GM23248 (cell line): ENCODE results near the gene SMTN. TPM values are rescaled to one million over a fixed set of nuclear protein-coding genes. Genes with fewer than 3 reads are reported as not detected.
"Not testable (repeated sequence)": the region's sequence is repeated elsewhere in the genome, so short reads cannot be mapped to it uniquely, and the experiment has no call there.

Source experiments
- DNase-seq: peaks from one replicate; pipeline ENCODE4 v3.0.0-alpha.2; 2015
- H2AFZ ChIP-seq: fragments of 200-600 bp; sonication (generic); 2 replicates; pipeline ENCODE4 v1.6.1; 2016; ENCODE audit warnings: antibody characterized with exemption
- H3F3A ChIP-seq: fragments of 200-600 bp; sonication (generic); 2 replicates; pipeline ENCODE4 v1.6.1; 2016; ENCODE audit warnings: mild to moderate bottlenecking, antibody characterized with exemption, mixed run types; ENCODE audit not compliant: insufficient read depth
- H3K27ac ChIP-seq: fragments of 200-600 bp; sonication (generic); 2 replicates; pipeline ENCODE4 v1.5.1; 2016; ENCODE audit warnings: mild to moderate bottlenecking
- H3K27me3 ChIP-seq: fragments of 200-600 bp; sonication (generic); replicated peaks from 2 replicates; pipeline ENCODE4 v1.6.1; 2016; ENCODE audit warnings: mild to moderate bottlenecking; ENCODE audit not compliant: insufficient read depth
- H3K36me3 ChIP-seq: fragments of 200-600 bp; sonication (generic); 2 replicates; pipeline ENCODE4 v1.6.1; 2016; ENCODE audit warnings: low read depth, mild to moderate bottlenecking
- H3K4me1 ChIP-seq: fragments of 200-600 bp; sonication (generic); 2 replicates; pipeline ENCODE4 v1.6.1; 2016; ENCODE audit warnings: mild to moderate bottlenecking; ENCODE audit not compliant: insufficient read depth
- H3K4me2 ChIP-seq: fragments of 200-600 bp; sonication (generic); one replicate; pipeline ENCODE4 v1.6.1; 2016; ENCODE audit warnings: mild to moderate bottlenecking; ENCODE audit not compliant: unreplicated experiment
- H3K4me3 ChIP-seq: fragments of 200-600 bp; sonication (generic); 2 replicates; pipeline ENCODE4 v1.5.1; 2016; ENCODE audit warnings: mild to moderate bottlenecking
- H3K79me2 ChIP-seq: fragments of 200-600 bp; sonication (generic); 2 replicates; pipeline ENCODE4 v1.6.1; 2016; ENCODE audit warnings: mild to moderate bottlenecking; ENCODE audit not compliant: insufficient read depth
- H3K9ac ChIP-seq: fragments of 200-600 bp; sonication (generic); 2 replicates; pipeline ENCODE4 v1.6.1; 2016; ENCODE audit warnings: mild to moderate bottlenecking
- H3K9me2 ChIP-seq: fragments of 200-600 bp; sonication (generic); 2 replicates; pipeline ENCODE4 v1.6.1; 2016; ENCODE audit warnings: mixed run types, mild to moderate bottlenecking, moderate library complexity; ENCODE audit not compliant: insufficient read depth
- H3K9me3 ChIP-seq: fragments of 200-600 bp; sonication (generic); one replicate; pipeline ENCODE4 v1.6.1; 2017; ENCODE audit warnings: low read depth
- H4K20me1 ChIP-seq: fragments of 200-600 bp; sonication (generic); 2 replicates; pipeline ENCODE4 v1.6.0; 2016; ENCODE audit not compliant: insufficient read depth
- EZH2 ChIP-seq: fragments of 200-600 bp; sonication (generic); IDR thresholded peaks from 2 replicates; pipeline ENCODE4 v1.6.1; 2018; ENCODE audit warnings: antibody characterized with exemption, mild to moderate bottlenecking; ENCODE audit not compliant: insufficient read depth, poor library complexity, severe bottlenecking
- EZH2phosphoT487 ChIP-seq: fragments of 200-600 bp; sonication (generic); IDR thresholded peaks from 2 replicates; pipeline ENCODE4 v1.6.1; 2018; ENCODE audit warnings: antibody characterized with exemption, moderate library complexity, mild to moderate bottlenecking, low read depth; ENCODE audit not compliant: insufficient read depth
- whole genome bisulfite sequencing, 2 experiments: methylation state at CpG; one replicate each; pipeline ENCODE4 v1.1.6; 2015 to 2017; ENCODE audit warnings: low lambda C conversion rate in 2 of 2, low coverage in 1 of 2; ENCODE audit errors: missing lambda C conversion rate in 2 of 2; 5-methylcytosine and 5-hydroxymethylcytosine counted together
- in situ Hi-C: fragments of 300-500 bp; cut with MboI; formaldehyde crosslinking; loops from 2 replicates; pipeline ENCODE4 v1.15.0; 2020
- polyA plus RNA-seq: library from polyadenylated mRNA; unstranded; fragments of >200 nt; fragmentation: Nextera tagmentation; extraction: Ambion mirVana; gene quantifications from 2 replicates; pipeline ENCODE4 v1.2.1, GENCODE V29; 2016
- total RNA-seq: library from RNA; depleted of rRNA; stranded (reverse); fragments of >200 nt; shearing (Covaris generic); gene quantifications from 2 replicates; pipeline ENCODE4 v1.2.3, GENCODE V29; 2014

The SMTN gene
- total and polyA plus RNA-seq, 2 experiments from 2014 or later: 96.7 to 160 TPM

DNA sequence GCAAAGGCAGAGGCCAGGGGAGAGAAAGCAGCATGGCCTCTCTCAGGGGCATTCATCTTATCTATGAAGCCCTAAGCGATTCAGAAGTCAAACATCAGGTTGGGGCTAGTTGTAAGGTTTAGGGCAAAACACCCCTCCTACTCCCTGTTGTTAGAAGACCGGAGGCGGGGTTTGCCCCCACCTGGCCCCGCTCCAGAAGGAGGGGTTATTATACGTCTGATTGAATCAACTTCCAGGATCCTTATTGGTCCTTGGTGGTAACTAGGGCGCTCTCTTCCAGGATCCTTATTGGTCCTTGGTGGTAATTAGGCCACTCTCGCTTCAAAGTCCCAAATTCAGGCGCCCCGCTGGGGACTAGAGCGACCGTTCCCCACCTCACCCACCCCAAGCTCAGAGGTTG, 12.1 kb upstream of the SMTN start:
- Histone ChIP-seq H3F3A (no peaks in the 10 kb centered on the region), H3K79me2 (no peaks in the 10 kb centered on the region), H3K4me2 (no peak overlapping the region), H3K4me3 (no peak overlapping the region), H4K20me1 (no peaks in the 10 kb centered on the region), H2AFZ (no peak overlapping the region), H3K9me3 (no peaks in the 10 kb centered on the region), H3K27ac (no peak overlapping the region), H3K9ac (no peak overlapping the region), H3K36me3 (no peaks in the 10 kb centered on the region), H3K9me2 (no peaks in the 10 kb centered on the region), H3K4me1 (no peaks in the 10 kb centered on the region), H3K27me3 (no peaks in the 10 kb centered on the region)
- DNase-seq: no peak
- no peak for TF ChIP-seq EZH2phosphoT487
- no peak for TF ChIP-seq EZH2
- in situ Hi-C loops: no loop called here
- 69 to 73% methylated on average over 11 of the region's 11 CpGs for WGBS, 2 experiments

DNA sequence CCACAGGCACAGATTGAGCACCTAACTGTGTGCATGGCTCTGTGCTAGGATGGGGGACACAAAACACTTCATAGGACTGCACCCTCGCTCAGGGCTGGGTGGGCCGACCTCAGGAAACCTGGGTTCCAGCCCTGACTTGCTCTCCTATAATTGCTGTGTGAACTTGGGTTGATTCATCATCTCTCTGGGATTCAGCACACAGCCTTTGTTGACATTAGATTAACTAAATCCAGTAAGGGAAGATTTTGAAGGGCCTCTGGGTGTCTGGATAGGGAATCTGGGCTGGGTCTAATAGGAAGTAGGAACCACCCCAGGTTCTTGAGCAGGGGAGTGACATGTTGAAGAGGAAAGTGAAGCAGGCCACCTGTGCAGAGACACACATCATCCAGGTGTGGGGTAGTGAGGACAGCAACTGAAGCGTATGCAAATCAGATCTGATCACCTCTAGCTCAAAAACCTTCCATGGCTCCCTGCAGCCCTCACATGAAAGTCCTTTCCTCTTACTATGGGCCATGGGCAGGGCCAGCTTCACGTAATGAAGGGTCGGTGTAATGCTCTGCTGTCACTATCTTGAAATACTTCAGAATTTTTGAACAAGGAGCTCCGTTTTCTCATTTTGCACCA, 11.3 kb upstream of the SMTN start:
- H3K36me3 ChIP-seq, H4K20me1 ChIP-seq, H3K79me2 ChIP-seq, H3K27ac ChIP-seq, H3K4me1 ChIP-seq, in situ Hi-C loops, H3K4me2 ChIP-seq, H3K27me3 ChIP-seq, H3K9me3 ChIP-seq, H2AFZ ChIP-seq, H3F3A ChIP-seq, DNase-seq, H3K4me3 ChIP-seq, H3K9me2 ChIP-seq, H3K9ac ChIP-seq: not testable (repeated sequence)
- WGBS, 2 experiments: 83 to 84% methylated on average over 5 to 6 of the region's 6 CpGs

DNA sequence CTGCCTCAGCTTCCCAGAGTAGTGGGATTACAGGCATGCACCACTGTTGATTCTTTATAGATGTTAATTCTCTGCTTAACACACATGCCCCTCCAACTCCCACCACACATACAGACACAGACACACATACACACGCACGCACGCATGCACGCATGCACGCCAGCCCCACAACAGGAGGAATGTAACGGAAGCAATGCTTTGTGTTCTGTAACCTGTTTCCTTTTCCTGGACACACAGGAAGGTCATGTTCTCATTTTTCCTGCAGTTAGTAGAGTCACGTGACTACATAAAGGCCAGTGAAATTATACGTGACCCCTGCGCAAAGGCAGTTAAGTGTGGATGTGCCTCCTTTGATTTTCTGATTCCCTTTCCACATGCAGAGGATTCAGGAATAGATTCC, 8.0 kb upstream of the SMTN start:
- DNase-seq, H3K36me3 ChIP-seq, H3K9me3 ChIP-seq, H3K79me2 ChIP-seq, in situ Hi-C loops, H3K4me3 ChIP-seq, H3K9me2 ChIP-seq, H3K27me3 ChIP-seq, H4K20me1 ChIP-seq, H3K9ac ChIP-seq, H3K4me2 ChIP-seq, H3F3A ChIP-seq, H3K4me1 ChIP-seq, H3K27ac ChIP-seq, H2AFZ ChIP-seq: not testable (repeated sequence)
- 89 to 91% methylated on average over 9 of the region's 9 CpGs for WGBS, 2 experiments

DNA sequence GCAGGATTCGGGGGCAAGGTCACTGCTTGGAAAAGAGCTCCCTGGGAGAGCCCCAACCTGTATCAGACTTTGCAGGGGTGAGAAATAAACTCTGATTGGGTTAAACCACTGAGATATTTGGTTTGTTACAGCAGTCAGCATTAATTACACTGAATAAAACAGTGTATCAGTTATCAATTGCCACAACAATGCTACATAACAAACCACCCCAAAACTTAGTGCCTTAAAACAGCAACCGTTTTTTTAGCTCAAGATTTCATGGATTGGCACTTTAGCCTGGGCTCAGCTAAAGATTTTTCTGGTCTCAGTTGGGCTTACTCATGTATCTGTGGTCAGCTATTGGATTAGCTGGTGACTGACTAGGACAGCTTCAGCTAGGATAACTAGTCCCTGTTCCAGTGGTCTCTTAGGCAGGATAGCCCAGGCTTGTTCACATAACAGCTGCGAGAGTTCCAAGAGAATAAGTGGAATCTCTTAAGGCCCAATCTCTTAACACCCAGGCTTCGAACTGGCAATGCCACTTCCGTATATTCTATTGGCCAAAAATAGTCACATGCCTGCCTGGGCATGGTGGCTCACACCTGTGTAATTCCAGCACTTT, 7.5 kb upstream of the SMTN start:
- H3K4me3 ChIP-seq, in situ Hi-C loops, H4K20me1 ChIP-seq, H3K9me2 ChIP-seq, H3K9ac ChIP-seq, H3K27ac ChIP-seq, H3F3A ChIP-seq, H3K79me2 ChIP-seq, H3K4me2 ChIP-seq, DNase-seq, H3K27me3 ChIP-seq, H2AFZ ChIP-seq, H3K36me3 ChIP-seq, H3K4me1 ChIP-seq, H3K9me3 ChIP-seq: not testable (repeated sequence)
- 69 to 74% methylated on average over 5 of the region's 5 CpGs for WGBS, 2 experiments

DNA sequence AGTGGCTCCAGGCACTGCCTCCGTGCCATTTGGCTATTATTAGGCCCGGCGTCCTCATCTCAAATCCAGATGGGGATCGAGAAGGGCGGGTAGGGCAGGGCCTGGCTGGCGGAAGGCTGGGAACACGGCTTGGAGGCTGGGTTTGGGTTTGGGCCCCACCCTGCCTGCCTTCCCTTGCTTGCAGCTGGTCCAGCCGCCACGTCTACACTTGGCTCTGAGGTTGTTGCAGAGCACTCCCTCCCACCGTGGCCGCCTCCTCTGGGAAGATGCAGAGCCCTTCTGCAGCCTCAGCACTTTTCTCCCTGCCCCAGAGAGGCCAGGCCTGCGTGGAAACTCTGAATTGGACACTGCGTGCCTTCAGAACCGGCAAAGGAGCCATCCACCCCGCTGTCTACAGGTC, 5.2 kb upstream of the SMTN start:
- peaks cover 11% of the 10 kb centered on the region for H3K4me1 ChIP-seq
- H3K9me3 ChIP-seq: no peaks in the 10 kb centered on the region
- WGBS, 2 experiments: 5 to 11% methylated on average over 13 to 15 of the region's 15 CpGs
- no peaks in the 10 kb centered on the region for H3K36me3 ChIP-seq
- no peaks in the 10 kb centered on the region for H3F3A ChIP-seq
- peak overlapping the region; percentile 88 for H3K27ac ChIP-seq
- peak overlapping the region; percentile 92 for H3K9ac ChIP-seq
- no peaks in the 10 kb centered on the region for H3K9me2 ChIP-seq
- H3K27me3 ChIP-seq: no peaks in the 10 kb centered on the region
- TF ChIP-seq EZH2phosphoT487: no peak
- H3K4me3 ChIP-seq: peak overlapping the region; percentile 47
- H4K20me1 ChIP-seq: no peaks in the 10 kb centered on the region
- in situ Hi-C loops: no loop called here
- H3K4me2 ChIP-seq: peak overlapping the region; percentile 87
- DNase-seq: peak; percentile 93
- H2AFZ ChIP-seq: peak overlapping the region; percentile 95
- no peaks in the 10 kb centered on the region for H3K79me2 ChIP-seq
